GM12872 (cell line): ENCODE results near the gene KAT6B.

Experiments used
- CTCF ChIP-seq: IDR thresholded peaks from 3 replicates; pipeline ENCODE4 v1.5.1; 2011; ENCODE audit warnings: low read depth, mild to moderate bottlenecking, low read length, moderate library complexity; ENCODE audit not compliant: insufficient read depth

KAT6B gene

GRCh38 chr10:74867351-74867750 is 41.0 kb downstream of the KAT6B start:
- TF ChIP-seq CTCF: no peak

DNA sequence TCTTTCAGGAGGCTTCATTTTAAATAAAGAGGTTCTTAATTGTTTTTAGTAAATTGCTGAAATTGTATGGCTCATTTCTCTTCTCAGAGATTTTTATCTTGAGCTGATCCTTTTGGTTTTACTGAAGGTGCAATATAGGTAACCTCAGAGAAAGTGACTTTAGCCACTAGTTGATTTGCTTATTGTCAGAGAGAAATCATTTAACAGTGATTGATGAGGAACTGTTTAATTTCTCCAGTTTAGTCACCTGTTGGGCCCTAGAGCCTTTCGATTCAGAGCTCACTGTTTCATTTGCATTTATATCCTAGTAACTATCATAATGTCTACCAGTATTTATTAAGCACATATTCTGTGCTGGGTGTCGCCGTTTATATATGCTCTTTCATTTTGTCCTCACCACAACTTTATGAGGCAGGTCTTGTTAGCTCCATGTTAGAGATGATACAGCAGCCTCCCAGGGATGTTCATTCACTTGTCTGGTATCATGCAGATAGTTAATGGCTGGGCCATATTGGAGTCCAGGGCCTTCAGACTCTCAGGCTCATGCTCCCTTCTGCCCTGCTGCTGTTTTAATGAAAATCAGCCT is 42.1 kb downstream of the KAT6B start:
- TF ChIP-seq CTCF: no peak

GRCh38 chr10:74869635-74870034 is 43.2 kb downstream of the KAT6B start:
- no peak for TF ChIP-seq CTCF

DNA sequence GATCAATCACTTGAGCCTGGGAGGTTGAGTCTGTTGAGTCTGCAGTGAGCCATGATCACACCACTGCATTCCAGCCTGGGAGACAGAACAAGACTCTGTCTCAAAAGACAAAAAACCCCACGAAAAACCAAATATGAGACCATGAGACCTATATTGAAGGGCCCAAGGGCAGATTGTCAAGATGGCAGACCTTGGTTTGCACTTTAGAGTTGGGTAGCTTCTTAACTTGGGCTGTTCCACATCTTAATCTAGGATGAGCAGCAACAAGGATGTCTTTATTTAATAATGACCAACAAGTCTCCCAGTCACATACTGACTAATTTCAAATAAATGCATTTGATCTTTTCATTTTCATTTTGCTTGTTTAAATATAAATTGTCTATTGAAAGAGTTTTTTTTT is 43.8 kb downstream of the KAT6B start:
- no peak for TF ChIP-seq CTCF

DNA sequence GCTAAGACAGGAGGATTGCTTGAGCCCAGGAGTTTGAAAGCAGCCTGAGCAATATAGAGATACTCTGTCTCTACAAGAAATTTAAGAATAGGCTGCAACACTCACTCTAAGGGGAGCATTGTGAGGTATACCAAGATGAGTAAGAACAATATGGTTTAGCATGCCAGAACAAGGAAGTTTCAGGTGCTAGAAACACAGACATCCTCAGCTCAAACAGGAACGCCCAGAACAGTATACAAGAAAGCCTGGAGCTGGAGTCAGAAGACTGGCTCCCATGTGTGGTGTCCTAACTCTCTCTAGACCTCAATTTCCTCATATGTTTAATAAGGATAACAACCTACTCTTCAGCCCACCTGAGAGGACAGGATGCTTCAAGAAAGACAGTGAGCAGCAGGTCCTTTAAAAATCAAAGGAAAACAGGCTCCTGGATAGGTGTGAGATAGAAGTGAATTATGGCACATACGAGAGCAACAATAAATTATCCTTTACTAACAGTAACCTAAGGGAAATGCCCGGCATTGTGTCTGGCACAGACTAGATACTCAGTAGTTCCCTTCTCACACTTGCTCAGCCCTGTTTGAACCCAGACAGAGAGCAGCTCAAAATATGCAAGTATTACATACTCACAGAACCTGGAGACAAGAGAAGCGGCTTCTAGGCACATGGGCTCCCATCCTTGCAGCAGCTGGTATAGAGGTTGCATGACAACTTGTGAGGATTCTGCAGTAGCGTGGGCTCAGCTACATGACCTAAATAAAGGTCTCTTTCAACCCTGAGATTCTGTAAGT is 45.4 kb downstream of the KAT6B start:
- TF ChIP-seq CTCF: no peak

GRCh38 chr10:74873803-74874454 is 47.5 kb downstream of the KAT6B start:
- no peak for TF ChIP-seq CTCF

DNA sequence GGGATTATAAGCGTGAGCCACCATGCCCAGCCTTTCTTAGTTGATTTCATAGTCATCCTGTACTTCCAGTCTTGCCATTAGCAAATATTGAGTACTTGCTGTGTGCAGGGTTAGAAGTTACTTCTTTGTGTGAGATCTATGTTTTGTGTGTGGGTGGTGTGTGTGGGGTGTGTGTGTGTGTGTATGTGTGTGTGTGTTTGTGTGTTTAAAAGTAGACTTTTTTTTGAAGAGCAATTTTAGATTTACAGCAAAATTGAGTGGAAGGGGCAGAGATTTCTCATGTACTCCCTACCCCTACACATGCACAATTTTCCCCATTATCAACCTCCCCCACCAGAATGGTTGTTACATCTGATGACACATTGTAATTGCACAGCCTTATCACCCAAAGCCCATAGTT is 48.2 kb downstream of the KAT6B start:
- no peak for TF ChIP-seq CTCF
